ENCODE results near the gene PLCL2.

The PLCL2 gene

GRCh38 chr3:16884748-16885592 lies at the start of gene PLCL2:
Gene PLCL2, plus strand, starts transcription at chr3:16884955. Its CDS starts 85 bp downstream, at chr3:16885040.
- H3K9me3 ChIP-seq (ENCODE audit: control insufficient read depth in 1 of 2, low read length in 2 of 2): no peaks in the 10 kb centered on the region
- peak within 1 kb of the TSS; percentile 69 to 82 for H3K9ac ChIP-seq (ENCODE audit: low read depth in 1 of 2, low read length in 2 of 2)
- no peaks in the 10 kb centered on the region for H3K27me3 ChIP-seq (ENCODE audit: control insufficient read depth in 1 of 2, insufficient read depth in 2 of 2, low read length in 2 of 2)
- H3K4me3 ChIP-seq (ENCODE audit: low read depth in 1 of 2, low read length in 2 of 2): peak within 1 kb of the TSS; percentile 91 to 96
- peaks cover 25 to 30% of the 10 kb centered on the region in 2 donors for H3K4me1 ChIP-seq (ENCODE audit: control insufficient read depth in 1 of 2, insufficient read depth in 2 of 2, low read length in 2 of 2)
- H3K36me3 ChIP-seq (ENCODE audit: control insufficient read depth in 1 of 2, insufficient read depth in 2 of 2, low read length in 2 of 2): no peaks in the 10 kb centered on the region
- H3K27ac ChIP-seq (ENCODE audit: low read depth, low read length): peak within 1 kb of the TSS; percentile 71

GRCh38 chr3:16836505-16837237 lies 48.1 kb upstream of the PLCL2 start:
- Histone ChIP-seq H3K4me3 (ENCODE audit: low read depth in 1 of 2, low read length in 2 of 2) (no peak overlapping the region), H3K4me1 (ENCODE audit: control insufficient read depth in 1 of 2, insufficient read depth in 2 of 2, low read length in 2 of 2) (peaks cover 20 to 21% of the 10 kb centered on the region in 2 donors), H3K9ac (ENCODE audit: low read depth in 1 of 2, low read length in 2 of 2) (no peak overlapping the region), H3K36me3 (ENCODE audit: control insufficient read depth in 1 of 2, insufficient read depth in 2 of 2, low read length in 2 of 2) (no peaks in the 10 kb centered on the region), H3K9me3 (ENCODE audit: control insufficient read depth in 1 of 2, low read length in 2 of 2) (no peaks in the 10 kb centered on the region), H3K27ac (ENCODE audit: low read depth, low read length) (no peak overlapping the region), H3K27me3 (ENCODE audit: control insufficient read depth in 1 of 2, insufficient read depth in 2 of 2, low read length in 2 of 2) (no peaks in the 10 kb centered on the region)

GRCh38 chr3:16837602-16838001 lies 47.2 kb upstream of the PLCL2 start:
- H3K27me3 ChIP-seq (ENCODE audit: control insufficient read depth in 1 of 2, insufficient read depth in 2 of 2, low read length in 2 of 2): no peaks in the 10 kb centered on the region
- no peaks in the 10 kb centered on the region for H3K9me3 ChIP-seq (ENCODE audit: control insufficient read depth in 1 of 2, low read length in 2 of 2)
- no peak overlapping the region for H3K27ac ChIP-seq (ENCODE audit: low read depth, low read length)
- no peak overlapping the region for H3K9ac ChIP-seq (ENCODE audit: low read depth in 1 of 2, low read length in 2 of 2)
- H3K36me3 ChIP-seq (ENCODE audit: control insufficient read depth in 1 of 2, insufficient read depth in 2 of 2, low read length in 2 of 2): no peaks in the 10 kb centered on the region
- peaks cover 29 to 31% of the 10 kb centered on the region in 2 donors for H3K4me1 ChIP-seq (ENCODE audit: control insufficient read depth in 1 of 2, insufficient read depth in 2 of 2, low read length in 2 of 2)
- H3K4me3 ChIP-seq (ENCODE audit: low read depth in 1 of 2, low read length in 2 of 2): no peak overlapping the region

- Histone ChIP-seq H3K4me1 (ENCODE audit: control insufficient read depth in 1 of 2, insufficient read depth in 2 of 2, low read length in 2 of 2) (peaks cover 36 to 39% of the 10 kb centered on the region in 2 donors), H3K27ac (ENCODE audit: low read depth, low read length) (no peak overlapping the region), H3K9me3 (ENCODE audit: control insufficient read depth in 1 of 2, low read length in 2 of 2) (no peaks in the 10 kb centered on the region), H3K27me3 (ENCODE audit: control insufficient read depth in 1 of 2, insufficient read depth in 2 of 2, low read length in 2 of 2) (no peaks in the 10 kb centered on the region), H3K9ac (ENCODE audit: low read depth in 1 of 2, low read length in 2 of 2) (no peak overlapping the region), H3K36me3 (ENCODE audit: control insufficient read depth in 1 of 2, insufficient read depth in 2 of 2, low read length in 2 of 2) (no peaks in the 10 kb centered on the region), H3K4me3 (ENCODE audit: low read depth in 1 of 2, low read length in 2 of 2) (no peak overlapping the region)
Measured at GRCh38 chr3:16838561-16838960, 46.2 kb upstream of the PLCL2 start.

- H3K36me3 ChIP-seq (ENCODE audit: control insufficient read depth in 1 of 2, insufficient read depth in 2 of 2, low read length in 2 of 2): no peaks in the 10 kb centered on the region
- H3K4me3 ChIP-seq (ENCODE audit: low read depth in 1 of 2, low read length in 2 of 2): no peak overlapping the region
- H3K9ac ChIP-seq (ENCODE audit: low read depth in 1 of 2, low read length in 2 of 2): no peak overlapping the region
- peaks cover 36 to 42% of the 10 kb centered on the region in 2 donors for H3K4me1 ChIP-seq (ENCODE audit: control insufficient read depth in 1 of 2, insufficient read depth in 2 of 2, low read length in 2 of 2)
- H3K27ac ChIP-seq (ENCODE audit: low read depth, low read length): no peak overlapping the region
- no peaks in the 10 kb centered on the region for H3K27me3 ChIP-seq (ENCODE audit: control insufficient read depth in 1 of 2, insufficient read depth in 2 of 2, low read length in 2 of 2)
- no peaks in the 10 kb centered on the region for H3K9me3 ChIP-seq (ENCODE audit: control insufficient read depth in 1 of 2, low read length in 2 of 2)
Measured at GRCh38 chr3:16839271-16840100, 45.3 kb upstream of the PLCL2 start.

- no peak overlapping the region for H3K27ac ChIP-seq (ENCODE audit: low read depth, low read length)
Measured at GRCh38 chr3:16840101-16840424, 44.7 kb upstream of the PLCL2 start.

GRCh38 chr3:16841041-16841753 lies 43.6 kb upstream of the PLCL2 start:
- Histone ChIP-seq H3K4me1 (ENCODE audit: control insufficient read depth in 1 of 2, insufficient read depth in 2 of 2, low read length in 2 of 2) (peaks cover 36 to 42% of the 10 kb centered on the region in 2 donors), H3K4me3 (ENCODE audit: low read depth in 1 of 2, low read length in 2 of 2) (peak overlapping the region; percentile 48 to 55), H3K27me3 (ENCODE audit: control insufficient read depth in 1 of 2, insufficient read depth in 2 of 2, low read length in 2 of 2) (no peaks in the 10 kb centered on the region), H3K27ac (ENCODE audit: low read depth, low read length) (no peak overlapping the region), H3K9me3 (ENCODE audit: control insufficient read depth in 1 of 2, low read length in 2 of 2) (no peaks in the 10 kb centered on the region), H3K36me3 (ENCODE audit: control insufficient read depth in 1 of 2, insufficient read depth in 2 of 2, low read length in 2 of 2) (no peaks in the 10 kb centered on the region), H3K9ac (ENCODE audit: low read depth in 1 of 2, low read length in 2 of 2) (peak overlapping the region; percentile 30)

More at GRCh38 chr3:16840101-16840424, 44.7 kb upstream of the PLCL2 start:
- Histone ChIP-seq H3K4me3 (ENCODE audit: low read depth in 1 of 2, low read length in 2 of 2) (no peak overlapping the region), H3K9me3 (ENCODE audit: control insufficient read depth in 1 of 2, low read length in 2 of 2) (no peaks in the 10 kb centered on the region), H3K9ac (ENCODE audit: low read depth in 1 of 2, low read length in 2 of 2) (no peak overlapping the region), H3K27me3 (ENCODE audit: control insufficient read depth in 1 of 2, insufficient read depth in 2 of 2, low read length in 2 of 2) (no peaks in the 10 kb centered on the region), H3K4me1 (ENCODE audit: control insufficient read depth in 1 of 2, insufficient read depth in 2 of 2, low read length in 2 of 2) (peaks cover 36 to 42% of the 10 kb centered on the region in 2 donors), H3K36me3 (ENCODE audit: control insufficient read depth in 1 of 2, insufficient read depth in 2 of 2, low read length in 2 of 2) (no peaks in the 10 kb centered on the region)

GRCh38 chr3:16841904-16842271 lies 42.9 kb upstream of the PLCL2 start:
- Histone ChIP-seq H3K27me3 (ENCODE audit: control insufficient read depth in 1 of 2, insufficient read depth in 2 of 2, low read length in 2 of 2) (no peaks in the 10 kb centered on the region), H3K9me3 (ENCODE audit: control insufficient read depth in 1 of 2, low read length in 2 of 2) (no peaks in the 10 kb centered on the region), H3K36me3 (ENCODE audit: control insufficient read depth in 1 of 2, insufficient read depth in 2 of 2, low read length in 2 of 2) (no peaks in the 10 kb centered on the region), H3K4me3 (ENCODE audit: low read depth in 1 of 2, low read length in 2 of 2) (peak overlapping the region in 1 of 2 donors; percentile 48), H3K27ac (ENCODE audit: low read depth, low read length) (no peak overlapping the region), H3K9ac (ENCODE audit: low read depth in 1 of 2, low read length in 2 of 2) (peak overlapping the region in 1 of 2 donors; percentile 30), H3K4me1 (ENCODE audit: control insufficient read depth in 1 of 2, insufficient read depth in 2 of 2, low read length in 2 of 2) (peaks cover 36 to 41% of the 10 kb centered on the region in 2 donors)
